Body of pancreas (tissue), 4 donors: ENCODE measurements around the gene ATP1A4. TPM values are rescaled to one million over a fixed set of nuclear protein-coding genes. Genes with fewer than 3 reads are reported as not detected.

Experiments used
- ATAC-seq: fragments of 150-250 bp; one replicate; pipeline ENCODE4 v1.9.1; 2016
- DNase-seq, 4 donors: peaks; one replicate each; pipeline ENCODE4 v3.0.0-alpha.2; 2019
- H3K27ac ChIP-seq, 4 donors: fragments of 200-600 bp; sonication (generic); 1 replicate in 3 of 4; 2 replicates in 1 of 4; pipeline versions ENCODE4 v1.5.1 to v1.6.1; 2016 to 2019; ENCODE audit warnings: mild to moderate bottlenecking in 1 of 4, mixed read lengths in 1 of 4, moderate library complexity in 1 of 4
- H3K27me3 ChIP-seq, 2 donors: fragments of 200-600 bp; sonication (generic); one replicate each; pipeline ENCODE4 v1.6.0; 2016; ENCODE audit warnings: mild to moderate bottlenecking in 1 of 2
- H3K36me3 ChIP-seq, 2 donors: fragments of 200-600 bp; sonication (generic); replicated peaks in 1 of 2; 2 replicates each; pipeline ENCODE4 v1.5.1; 2016; ENCODE audit warnings: low read depth in 2 of 2; ENCODE audit not compliant: insufficient read depth in 1 of 2
- H3K4me1 ChIP-seq: fragments of 200-600 bp; sonication (generic); one replicate; pipeline ENCODE4 v1.6.0; 2016
- H3K4me3 ChIP-seq, 2 donors: fragments of 200-600 bp; sonication (generic); 1 replicate in 1 of 2; 2 replicates in 1 of 2; pipeline ENCODE4 v1.5.1; 2016 to 2019
- H3K9me3 ChIP-seq, 3 donors: fragments of 200-600 bp; sonication (generic); 1 replicate in 2 of 3; 2 replicates in 1 of 3; pipeline ENCODE4 v1.5.1; 2016
- CTCF ChIP-seq, 7 experiments: fragments of 450-650 bp in 4 of 7; fragments of 200-600 bp in 3 of 7; sonication (generic) in 3 of 7; IDR thresholded peaks; one replicate each; pipeline ENCODE4 v1.5.1; 2016 to 2019; ENCODE audit warnings: antibody characterized with exemption in 7 of 7
- POLR2A ChIP-seq, 3 donors: fragments of 450-650 bp; IDR thresholded peaks; one replicate each; pipeline ENCODE4 v1.6.1; 2016; ENCODE audit warnings: antibody characterized with exemption in 3 of 3, mild to moderate bottlenecking in 2 of 3
- WGBS, 2 donors: methylation state at CpG; one replicate each; pipeline ENCODE4 v1.1.5; 2017; 5-methylcytosine and 5-hydroxymethylcytosine counted together
- intact Hi-C: fragments of 100-400 bp; cut with DNase I; formaldehyde crosslinking; loops from one replicate; pipeline ENCODE4 v1.15.1; 2023
- total RNA-seq, 2 donors: library from RNA; depleted of rRNA; stranded (reverse); fragments of >200 nt; gene quantifications; one replicate each; pipeline ENCODE4 v1.1.0, GENCODE V29; 2016

The ATP1A4 gene
- total RNA-seq, 2 donors from 2014 or later = not detected

GRCh38 chr1:160179336-160179735 lies 27.9 kb downstream of the ATP1A4 start:
- H3K4me3 ChIP-seq = no peak overlapping the region
- DNase-seq = no peak
- H3K27ac ChIP-seq = no peak overlapping the region
- no peaks in the 10 kb centered on the region for H3K27me3 ChIP-seq
- intact Hi-C loops = no loop called here
- 76 to 86% methylated on average over 4 of the region's 4 CpGs for WGBS, 2 donors
- no peaks in the 10 kb centered on the region for H3K4me1 ChIP-seq
- TF ChIP-seq POLR2A (IDR thresholded peaks at IDR 0.05) = no peak
- TF ChIP-seq CTCF (IDR thresholded peaks at IDR 0.05) = no peak
- no peaks in the 10 kb centered on the region for H3K9me3 ChIP-seq
- no peak for ATAC-seq
- no peaks in the 10 kb centered on the region for H3K36me3 ChIP-seq

DNA sequence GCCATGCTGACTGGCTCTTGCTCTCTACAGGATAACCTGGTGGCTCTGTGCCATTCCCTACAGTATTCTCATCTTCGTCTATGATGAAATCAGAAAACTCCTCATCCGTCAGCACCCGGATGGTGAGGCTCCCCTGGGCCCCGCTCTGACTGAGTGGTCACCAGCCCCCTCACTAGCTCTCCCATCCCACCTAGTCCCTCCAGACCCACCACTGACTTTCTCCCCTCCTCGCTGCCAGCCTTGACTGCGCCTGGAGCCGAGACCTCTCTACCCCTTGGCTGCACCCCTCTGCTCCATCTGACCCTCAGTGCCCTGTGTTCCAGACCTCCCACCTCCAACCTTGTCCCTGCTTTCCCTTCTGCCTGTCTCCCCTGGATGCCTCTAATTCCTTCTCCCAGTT lies 34.8 kb downstream of the ATP1A4 start:
- ATAC-seq (no peak), DNase-seq (no peak)
- 71 to 82% methylated on average over 7 of the region's 7 CpGs for WGBS, 2 donors
- TF ChIP-seq POLR2A (IDR thresholded peaks at IDR 0.05) = no peak
- no peak for TF ChIP-seq CTCF (IDR thresholded peaks at IDR 0.05)
- H3K36me3 ChIP-seq = no peaks in the 10 kb centered on the region
- no peaks in the 10 kb centered on the region for H3K27me3 ChIP-seq
- H3K4me1 ChIP-seq = no peaks in the 10 kb centered on the region
- H3K9me3 ChIP-seq = no peaks in the 10 kb centered on the region
- intact Hi-C loops = no loop called here
- no peak overlapping the region for H3K4me3 ChIP-seq
- no peak overlapping the region for H3K27ac ChIP-seq

DNA sequence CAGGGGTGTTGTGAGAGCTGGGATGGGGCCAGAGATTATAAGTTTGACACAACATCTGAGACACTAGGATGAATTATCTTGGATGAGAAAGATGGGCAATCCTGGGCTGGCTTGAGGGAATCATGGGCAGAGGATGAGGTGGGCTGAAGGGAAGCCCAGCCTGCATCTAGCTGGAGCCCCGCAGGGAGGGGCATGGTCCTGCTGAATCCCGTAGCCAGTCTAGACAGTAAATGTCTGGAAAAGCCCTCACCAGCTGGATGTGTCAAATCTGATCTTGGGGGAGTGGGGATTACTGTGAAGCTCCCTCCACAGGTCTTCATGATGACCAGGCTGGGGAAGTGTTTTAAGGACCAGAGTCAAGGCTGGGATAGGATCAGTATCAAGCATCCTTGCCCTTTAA lies 35.3 kb downstream of the ATP1A4 start:
- H3K4me1 ChIP-seq = no peaks in the 10 kb centered on the region
- no peaks in the 10 kb centered on the region for H3K36me3 ChIP-seq
- no peak overlapping the region for H3K4me3 ChIP-seq
- 55 to 73% methylated on average over 2 of the region's 2 CpGs for WGBS, 2 donors
- H3K9me3 ChIP-seq = no peaks in the 10 kb centered on the region
- no peaks in the 10 kb centered on the region for H3K27me3 ChIP-seq
- no peak for TF ChIP-seq CTCF (IDR thresholded peaks at IDR 0.05)
- no peak for TF ChIP-seq POLR2A (IDR thresholded peaks at IDR 0.05)
- ATAC-seq (no peak), DNase-seq (no peak)
- intact Hi-C loops = no loop called here
- no peak overlapping the region for H3K27ac ChIP-seq

- Histone ChIP-seq H3K4me3 (no peak overlapping the region), H3K27me3 (no peaks in the 10 kb centered on the region), H3K4me1 (peaks cover under 1% of the 10 kb centered on the region), H3K36me3 (no peaks in the 10 kb centered on the region), H3K9me3 (no peaks in the 10 kb centered on the region), H3K27ac (no peak overlapping the region)
- TF ChIP-seq POLR2A (IDR thresholded peaks at IDR 0.05) (no peak), CTCF (IDR thresholded peaks at IDR 0.05) (no peak)
- ATAC-seq = no peak
- DNase-seq = no peak
- WGBS, 2 donors = 48 to 71% methylated on average over 5 to 7 of the region's 7 CpGs
- intact Hi-C loops = no loop called here
These were observed 36.0 kb downstream of the ATP1A4 start for GRCh38 chr1:160187407-160187806.

DNA sequence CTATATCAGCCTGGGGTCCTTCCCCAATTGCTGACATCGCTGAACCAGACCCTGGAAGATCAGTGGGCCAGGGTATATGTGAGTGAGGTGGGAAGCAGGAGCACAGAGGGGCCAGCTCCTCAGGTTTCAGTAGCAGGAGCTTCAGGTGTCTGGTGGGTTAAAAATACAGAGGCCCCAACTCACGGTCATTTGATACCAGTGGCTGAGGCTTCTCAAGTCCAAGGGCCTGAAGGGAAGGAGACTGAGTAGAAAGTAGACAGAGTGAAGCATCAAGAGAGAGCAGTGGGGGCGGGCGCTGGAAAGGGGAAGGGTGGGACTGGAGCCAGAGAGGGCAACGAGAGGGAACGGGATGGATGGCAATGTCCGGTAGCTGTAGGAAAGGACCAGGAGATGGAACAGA lies 36.9 kb downstream of the ATP1A4 start:
- intact Hi-C loops = no loop called here
- Histone ChIP-seq H3K36me3 (no peaks in the 10 kb centered on the region), H3K4me1 (peaks cover 10% of the 10 kb centered on the region), H3K27ac (no peak overlapping the region), H3K27me3 (no peaks in the 10 kb centered on the region), H3K9me3 (no peaks in the 10 kb centered on the region), H3K4me3 (no peak overlapping the region)
- no peak for TF ChIP-seq CTCF (IDR thresholded peaks at IDR 0.05)
- TF ChIP-seq POLR2A (IDR thresholded peaks at IDR 0.05) = no peak
- DNase-seq = no peak
- ATAC-seq = no peak
- 73 to 82% methylated on average over 7 of the region's 7 CpGs for WGBS, 2 donors
